AML-193 (cell line): ENCODE measurements around the gene ATG4D.
A peak's percentile ranks its signal among the peaks of the same experiment; 100 is the strongest.

Source experiments
- DNase-seq, 2 experiments: peaks; one replicate each; lab custom pipeline; 2025; lab: John Stamatoyannopoulos, UW

The ATG4D gene

GRCh38 chr19:10580979-10581631 lies 37.4 kb downstream of the ATG4D start:
- peak; percentile 91 to 92 for DNase-seq

DNA sequence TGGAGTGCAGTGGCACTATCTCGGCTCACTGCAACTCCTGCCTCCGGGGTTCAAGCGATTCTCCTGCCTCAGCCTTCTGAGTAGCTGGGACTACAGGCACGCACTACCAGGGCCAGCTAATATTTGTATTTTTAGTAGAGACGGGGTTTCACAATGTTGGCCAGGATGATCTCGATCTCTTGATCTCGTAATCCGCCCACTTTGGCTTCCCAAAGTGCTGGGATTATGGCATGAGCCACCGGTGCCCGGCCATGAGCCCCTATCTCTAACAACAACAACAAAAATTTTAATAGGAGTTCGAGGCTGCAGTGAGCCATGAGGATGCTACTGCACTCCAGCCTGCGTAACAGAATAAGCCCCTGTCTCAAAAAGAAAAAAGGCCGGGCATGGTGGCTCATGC lies 38.4 kb downstream of the ATG4D start:
- DNase-seq, result no peak

DNA sequence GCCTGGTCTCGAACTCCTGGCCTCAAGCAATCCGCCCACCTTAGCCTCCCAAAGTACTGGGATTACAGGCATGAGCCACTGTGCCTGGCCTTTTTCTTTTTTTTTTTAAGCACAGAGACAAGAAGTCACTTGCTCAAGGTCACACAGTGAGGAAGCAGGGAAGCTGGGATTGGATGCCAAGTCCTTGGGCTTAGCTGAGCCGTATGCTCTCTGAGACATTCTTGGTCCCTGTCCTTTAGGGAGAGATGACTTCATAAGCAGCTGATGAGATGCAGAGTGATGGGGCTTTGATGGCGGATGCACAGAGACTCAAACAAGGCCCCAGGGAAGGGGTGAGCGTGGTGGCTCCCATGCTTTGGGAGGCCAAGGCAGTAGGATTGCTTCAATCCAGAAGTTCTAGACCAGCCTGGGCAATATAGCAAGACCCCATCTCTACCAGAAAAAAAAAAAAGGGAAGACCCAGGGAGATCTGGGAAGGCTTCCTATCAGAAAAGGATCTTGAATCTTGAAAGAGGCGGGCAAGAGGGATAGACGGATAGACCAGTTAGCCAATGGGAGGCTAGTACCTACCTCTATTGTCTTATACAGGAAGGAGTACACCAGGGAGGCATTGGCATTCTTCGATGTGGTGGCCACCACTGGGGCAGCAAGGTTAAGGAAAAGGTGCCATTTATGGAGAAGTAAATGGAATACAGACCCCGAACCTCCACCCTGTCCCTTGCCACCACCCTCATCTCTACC lies 39.5 kb downstream of the ATG4D start:
- no peak for DNase-seq

GRCh38 chr19:10586396-10586795 lies 42.7 kb downstream of the ATG4D start:
- no peak for DNase-seq

DNA sequence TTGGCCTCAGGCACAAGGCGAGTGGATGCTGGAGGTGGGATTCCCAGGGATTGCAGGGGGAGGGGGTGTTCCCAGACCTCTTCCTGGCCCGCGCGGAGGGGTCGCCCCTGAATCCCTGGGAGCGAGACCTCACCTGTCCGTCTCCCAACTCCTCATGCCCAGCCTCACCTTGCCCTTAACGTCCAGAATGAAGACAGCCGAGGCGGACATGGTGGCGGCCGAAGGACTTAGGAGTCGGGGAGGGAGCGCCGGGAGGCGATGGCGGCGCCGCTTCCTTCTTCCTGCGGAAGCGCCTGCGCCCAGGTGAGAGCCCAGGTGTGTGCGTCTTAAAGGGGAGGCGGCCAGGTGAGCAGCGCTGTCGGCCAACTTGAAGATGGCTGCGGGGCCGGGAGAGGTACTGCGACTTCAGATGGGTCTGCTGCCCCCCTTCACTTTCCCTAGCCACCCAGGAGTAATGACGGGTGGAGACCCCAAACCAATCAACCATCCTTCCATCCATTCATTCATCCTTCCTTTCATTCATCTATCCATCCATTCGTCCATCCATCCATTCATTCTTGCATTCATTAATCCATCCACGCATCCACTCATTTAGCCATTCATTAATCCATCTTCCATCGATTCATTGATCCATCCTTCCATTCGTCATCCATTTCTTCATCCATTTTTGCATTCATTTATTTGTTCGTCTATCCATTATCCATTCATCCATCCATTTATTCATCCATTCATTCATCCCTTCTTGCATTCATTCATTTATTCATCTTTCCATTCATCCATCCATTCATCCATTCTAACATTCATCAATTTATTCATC lies 43.5 kb downstream of the ATG4D start, which contains the start of gene AP1M2:
TSS of gene AP1M2 (minus strand) at position 291 of the 817 bp plus-strand sequence. CDS start at position 210, 81 bp downstream.
- no peak for DNase-seq

DNA sequence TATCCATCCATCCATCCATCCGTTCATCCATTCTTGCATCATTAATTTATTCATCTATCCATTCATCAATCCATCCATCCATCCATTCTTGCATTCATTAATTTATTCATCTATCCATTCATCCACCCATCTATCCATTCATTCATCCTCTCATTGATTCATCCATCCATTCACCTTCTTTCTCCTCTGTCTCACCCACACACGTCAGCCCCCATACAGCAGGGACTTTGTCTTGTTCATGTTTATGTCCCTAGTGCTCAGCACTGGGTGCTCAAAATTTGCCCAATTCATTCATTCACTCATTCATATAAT lies 44.1 kb downstream of the ATG4D start:
- DNase-seq, result no peak

GRCh38 chr19:10593148-10593547 lies 49.4 kb downstream of the ATG4D start:
- no peak for DNase-seq

GRCh38 chr19:10593820-10594637 lies 50.3 kb downstream of the ATG4D start:
- DNase-seq, result no peak

- DNase-seq, result no peak
Observed at GRCh38 chr19:10600149-10600548, 56.4 kb downstream of the ATG4D start.

GRCh38 chr19:10601999-10602329 lies 58.3 kb downstream of the ATG4D start:
- DNase-seq, result no peak

DNA sequence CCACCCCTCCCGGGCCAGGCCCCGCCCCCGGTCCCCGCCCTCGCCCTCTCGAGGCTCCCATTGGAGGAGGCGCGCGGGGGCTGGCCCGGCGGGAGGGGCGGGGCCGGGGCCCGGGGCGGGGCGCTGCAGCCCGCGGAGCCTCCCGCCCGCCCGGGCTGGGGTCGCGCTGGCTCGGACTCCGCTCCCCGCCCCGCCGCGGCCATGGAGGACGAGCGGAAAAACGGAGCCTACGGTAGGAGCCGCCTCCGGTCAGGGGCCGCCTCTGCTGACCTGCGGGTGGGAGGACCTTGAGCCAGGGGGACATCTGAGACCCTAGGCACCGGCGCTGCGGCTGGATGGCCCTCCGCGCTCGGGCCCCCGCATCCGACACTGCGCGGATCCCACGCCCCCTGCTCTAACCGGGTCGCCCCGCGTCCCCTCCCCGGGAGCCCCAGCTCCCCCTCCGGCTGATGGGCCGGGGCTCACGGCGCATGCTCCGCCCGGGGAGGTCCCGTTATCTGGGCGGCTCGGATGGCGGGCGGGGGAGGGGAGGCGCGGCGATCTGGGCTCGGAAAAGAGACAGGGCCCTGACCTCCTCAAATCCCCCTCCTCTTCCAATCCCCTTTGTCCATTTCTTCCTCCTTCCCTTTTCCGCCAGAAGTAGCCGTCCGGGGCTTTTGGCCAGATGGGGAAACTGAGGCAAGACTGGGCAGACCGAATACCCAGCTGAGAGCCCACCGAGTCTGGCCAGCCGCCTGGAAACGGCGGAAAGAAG lies 58.8 kb downstream of the ATG4D start:
- peak; percentile 39 to 52 for DNase-seq
